Activated naive CD4-positive, alpha-beta T cell treated with anti-CD3 and anti-CD28 coated beads, Interleukin-2, amount 10 ng/mL, durations not matched to agents 7 days and 5 days (primary cell): ENCODE data around the gene DMWD.

Source experiments
- CTCF ChIA-PET: fragments of 350-600 bp; sonication (Branson Sonifier 250); formaldehyde crosslinking; loops from one replicate; lab custom pipeline; 2021; ENCODE audit warnings: antibody characterized with exemption; lab: Charles Lee
- DNase-seq: peaks from one replicate; pipeline ENCODE4 v3.0.0-alpha.2; 2020
- H3K27ac Mint-ChIP-seq: one replicate; pipeline ENCODE4 v1.8.0; 2021; ENCODE audit warnings: mild to moderate bottlenecking, moderate library complexity, mixed read lengths
- H3K27me3 Mint-ChIP-seq: one replicate; pipeline ENCODE4 v1.8.0; 2021; ENCODE audit warnings: mild to moderate bottlenecking, mixed read lengths
- H3K36me3 Mint-ChIP-seq: one replicate; pipeline ENCODE4 v1.8.0; 2021; ENCODE audit warnings: mixed read lengths
- H3K4me1 Mint-ChIP-seq: one replicate; pipeline ENCODE4 v1.8.0; 2021; ENCODE audit warnings: mixed read lengths
- H3K4me3 Mint-ChIP-seq: one replicate; pipeline ENCODE4 v1.8.0; 2021; ENCODE audit warnings: mild to moderate bottlenecking, moderate library complexity, mixed read lengths
- H3K9me3 Mint-ChIP-seq: one replicate; pipeline ENCODE4 v1.8.0; 2021; ENCODE audit warnings: mixed read lengths

The DMWD gene

GRCh38 chr19:45789035-45789786 lies 3.4 kb downstream of the DMWD start:
- DNase-seq, result no peak
- CTCF ChIA-PET, result interaction anchor here (1.3 to 2.0 kb wide), 2 partner anchors 10 kb away, joined by 4 to 6 read pairs; no protein-coding TSS in a partner anchor
- Mint-ChIP-seq H3K4me3 (no peak overlapping the region), H3K4me1 (peaks cover 32% of the 10 kb centered on the region), H3K27me3 (peaks cover 78% of the 10 kb centered on the region), H3K27ac (no peak overlapping the region), H3K9me3 (no peaks in the 10 kb centered on the region), H3K36me3 (peaks cover 41% of the 10 kb centered on the region)

GRCh38 chr19:45786533-45786894 lies 6.1 kb downstream of the DMWD start:
- Mint-ChIP-seq H3K36me3 (peaks cover 41% of the 10 kb centered on the region), H3K27ac (no peak overlapping the region), H3K9me3 (no peaks in the 10 kb centered on the region), H3K4me1 (peaks cover 12% of the 10 kb centered on the region), H3K4me3 (no peak overlapping the region), H3K27me3 (peaks cover 82% of the 10 kb centered on the region)
- CTCF ChIA-PET, result no interaction called here
- DNase-seq, result no peak

- no peak for DNase-seq
- Mint-ChIP-seq H3K9me3 (no peaks in the 10 kb centered on the region), H3K4me3 (no peak overlapping the region), H3K36me3 (peaks cover 41% of the 10 kb centered on the region), H3K27me3 (peaks cover 85% of the 10 kb centered on the region), H3K27ac (no peak overlapping the region), H3K4me1 (peaks cover 9% of the 10 kb centered on the region)
- CTCF ChIA-PET, result no interaction called here
Measured at GRCh38 chr19:45785781-45786532, 6.7 kb downstream of the DMWD start.

GRCh38 chr19:45785097-45785496 lies 7.5 kb downstream of the DMWD start:
- peaks cover 91% of the 10 kb centered on the region for H3K27me3 Mint-ChIP-seq
- no peaks in the 10 kb centered on the region for H3K9me3 Mint-ChIP-seq
- no peak overlapping the region for H3K4me3 Mint-ChIP-seq
- CTCF ChIA-PET, result no interaction called here
- no peak for DNase-seq
- peaks cover 4% of the 10 kb centered on the region for H3K4me1 Mint-ChIP-seq
- H3K36me3 Mint-ChIP-seq, result peaks cover 37% of the 10 kb centered on the region
- H3K27ac Mint-ChIP-seq, result no peak overlapping the region

GRCh38 chr19:45784096-45784495 lies 8.5 kb downstream of the DMWD start:
- peaks cover 94% of the 10 kb centered on the region for H3K27me3 Mint-ChIP-seq
- H3K4me3 Mint-ChIP-seq, result no peak overlapping the region
- no peak for DNase-seq
- peaks cover 12% of the 10 kb centered on the region for H3K4me1 Mint-ChIP-seq
- H3K9me3 Mint-ChIP-seq, result no peaks in the 10 kb centered on the region
- CTCF ChIA-PET, result no interaction called here
- no peak overlapping the region for H3K27ac Mint-ChIP-seq
- peaks cover 29% of the 10 kb centered on the region for H3K36me3 Mint-ChIP-seq

GRCh38 chr19:45782820-45783785 lies 9.5 kb downstream of the DMWD start:
- H3K4me3 Mint-ChIP-seq, result no peak overlapping the region
- peaks cover 94% of the 10 kb centered on the region for H3K27me3 Mint-ChIP-seq
- no peak for DNase-seq
- peaks cover 20% of the 10 kb centered on the region for H3K4me1 Mint-ChIP-seq
- H3K27ac Mint-ChIP-seq, result no peak overlapping the region
- H3K9me3 Mint-ChIP-seq, result no peaks in the 10 kb centered on the region
- peaks cover 19% of the 10 kb centered on the region for H3K36me3 Mint-ChIP-seq
- CTCF ChIA-PET, result interaction anchor here (1.0 to 1.3 kb wide), 2 partner anchors 14 to 16 kb away, joined by 4 to 5 read pairs; partner anchors contain the start of gene SIX5

- peaks cover 96% of the 10 kb centered on the region for H3K27me3 Mint-ChIP-seq
Measured at GRCh38 chr19:45782162-45782691, 10.4 kb downstream of the DMWD start, which contains the start of gene DMPK. TSS of gene DMPK (minus strand) at chr19:45782490. CDS start at chr19:45782352, 138 bp downstream.

GRCh38 chr19:45781214-45782161 lies 11.2 kb downstream of the DMWD start:
- Mint-ChIP-seq H3K9me3 (no peaks in the 10 kb centered on the region), H3K4me3 (no peak overlapping the region), H3K27me3 (peaks cover 96% of the 10 kb centered on the region), H3K27ac (no peak overlapping the region), H3K36me3 (peaks cover 7% of the 10 kb centered on the region), H3K4me1 (peaks cover 20% of the 10 kb centered on the region)
- no peak for DNase-seq
- CTCF ChIA-PET, result no interaction called here

More at GRCh38 chr19:45782162-45782691, 10.4 kb downstream of the DMWD start, which contains the start of gene DMPK:
- no peak for DNase-seq
- Mint-ChIP-seq H3K4me3 (no peak within 1 kb of the TSS), H3K9me3 (no peaks in the 10 kb centered on the region), H3K4me1 (peaks cover 20% of the 10 kb centered on the region), H3K36me3 (peaks cover 10% of the 10 kb centered on the region), H3K27ac (no peak within 1 kb of the TSS)
- CTCF ChIA-PET, result interaction anchor here (1.0 to 1.3 kb wide), 2 partner anchors 13 to 17 kb away, joined by 4 to 5 read pairs; partner anchors contain the start of gene SIX5

GRCh38 chr19:45780448-45781213 lies 12.0 kb downstream of the DMWD start:
- Mint-ChIP-seq H3K27ac (no peak overlapping the region), H3K4me1 (peaks cover 20% of the 10 kb centered on the region), H3K4me3 (no peak overlapping the region), H3K36me3 (peaks cover 3% of the 10 kb centered on the region), H3K9me3 (no peaks in the 10 kb centered on the region), H3K27me3 (peaks cover 92% of the 10 kb centered on the region)
- CTCF ChIA-PET, result no interaction called here
- no peak for DNase-seq

- DNase-seq, result no peak
- no peaks in the 10 kb centered on the region for H3K9me3 Mint-ChIP-seq
- no peak overlapping the region for H3K4me3 Mint-ChIP-seq
- no peak overlapping the region for H3K27ac Mint-ChIP-seq
- peaks cover 88% of the 10 kb centered on the region for H3K27me3 Mint-ChIP-seq
- peaks cover 20% of the 10 kb centered on the region for H3K4me1 Mint-ChIP-seq
- H3K36me3 Mint-ChIP-seq, result peaks cover 3% of the 10 kb centered on the region
- CTCF ChIA-PET, result no interaction called here
Measured at GRCh38 chr19:45780146-45780447, 12.5 kb downstream of the DMWD start.

GRCh38 chr19:45779231-45780145 lies 13.2 kb downstream of the DMWD start:
- Mint-ChIP-seq H3K4me1 (peaks cover 20% of the 10 kb centered on the region), H3K27ac (no peak overlapping the region), H3K27me3 (peaks cover 88% of the 10 kb centered on the region), H3K9me3 (no peaks in the 10 kb centered on the region), H3K4me3 (peak overlapping the region; percentile 71), H3K36me3 (peaks cover 3% of the 10 kb centered on the region)
- CTCF ChIA-PET, result interaction anchor here (0.6 to 1.2 kb wide), 14 partner anchors 8 to 216 kb away, joined by 3 to 27 read pairs (median 3); partner anchors contain the start of genes CCDC61, SIX5 and SYMPK
- peak; percentile 92 for DNase-seq
